Smooth muscle cell of the brain vasculature (primary cell): Measurements from ENCODE around the gene DOK1.
A peak's percentile ranks its signal among the peaks of the same experiment; 100 is the strongest.
"Not testable (repeated sequence)": the region's sequence is repeated elsewhere in the genome, so short reads cannot be mapped to it uniquely, and the experiment has no call there.

Experiments used
- DNase-seq: peaks from one replicate; pipeline ENCODE4 v3.0.0-alpha.2; 2012; ENCODE audit warnings: low read depth, low spot score

Gene DOK1

DNA sequence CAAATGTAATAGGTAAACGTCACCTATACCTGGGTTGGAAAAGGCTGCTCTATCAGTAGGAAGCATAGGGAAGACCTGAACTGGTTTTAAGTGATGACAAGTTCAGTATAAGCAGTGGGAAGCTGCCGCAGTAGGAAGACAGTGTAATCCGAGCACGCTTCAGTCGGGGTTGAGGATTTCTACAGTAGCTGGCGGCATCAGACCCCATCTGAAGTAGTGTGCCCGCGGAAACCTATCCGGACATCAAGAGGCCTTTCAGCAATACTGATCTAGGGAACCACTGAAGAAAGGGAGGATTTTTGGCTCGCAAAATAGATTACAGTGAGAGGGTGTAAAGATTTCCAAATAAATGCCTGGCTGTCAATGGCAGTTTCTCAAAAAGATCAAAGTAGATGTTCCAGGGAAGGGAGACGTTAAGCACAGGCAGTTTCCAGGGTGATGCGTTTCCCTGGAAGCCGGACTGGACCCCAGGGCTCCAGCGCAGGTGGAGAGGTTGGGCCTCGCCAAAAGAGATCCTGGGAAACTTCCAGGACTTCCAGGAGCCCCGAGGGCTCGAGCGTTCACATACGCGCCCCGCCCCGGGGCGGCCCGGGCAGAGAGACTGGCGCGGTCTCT is 6.1 kb upstream of the DOK1 start:
- DNase-seq: no peak

DNA sequence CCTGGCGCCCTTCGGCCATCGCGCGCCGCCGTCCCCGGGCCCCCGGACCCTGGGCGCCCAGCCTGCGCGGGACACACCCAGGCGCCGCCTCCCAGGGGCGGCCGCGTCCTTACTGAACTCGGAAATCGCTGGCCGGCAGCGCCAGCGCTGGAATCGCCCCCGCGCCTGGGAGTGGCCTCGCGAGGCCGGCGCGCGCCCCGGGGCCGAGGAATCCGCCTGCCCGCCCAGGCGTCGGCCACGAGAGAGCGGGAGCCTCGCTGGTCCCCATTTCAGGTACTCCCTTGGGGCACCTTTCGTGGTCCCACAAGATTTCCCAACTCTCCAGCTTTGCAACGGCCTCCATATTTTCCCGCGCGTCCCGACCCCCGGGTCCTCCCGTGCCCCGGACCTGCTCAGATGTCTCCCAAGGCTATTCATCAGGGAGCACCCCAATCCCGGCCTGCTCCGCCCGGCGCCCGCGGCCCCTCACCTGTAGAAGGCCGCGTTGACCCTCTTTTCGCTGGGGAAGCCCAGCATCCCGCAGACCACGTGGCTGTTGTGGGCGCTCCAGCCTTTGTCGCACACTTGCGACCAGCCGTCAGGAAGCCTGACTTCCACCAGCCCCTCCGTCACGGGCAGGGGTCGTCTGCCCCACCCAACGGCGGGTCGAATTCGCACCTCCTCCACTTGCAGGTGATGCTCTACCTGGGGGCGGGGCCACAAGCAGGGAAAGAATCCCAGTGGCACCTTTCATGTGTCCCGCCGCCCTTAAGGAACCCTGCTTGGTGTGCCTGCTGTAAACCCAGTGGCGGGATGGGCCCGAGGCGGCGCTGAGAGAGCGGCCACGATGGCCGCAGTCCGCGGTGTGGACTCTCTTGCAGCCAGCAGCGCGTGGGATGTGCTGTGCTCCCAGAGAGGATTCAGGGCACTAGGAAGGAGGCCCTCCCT is 5.4 kb upstream of the DOK1 start:
- no peak for DNase-seq

DNA sequence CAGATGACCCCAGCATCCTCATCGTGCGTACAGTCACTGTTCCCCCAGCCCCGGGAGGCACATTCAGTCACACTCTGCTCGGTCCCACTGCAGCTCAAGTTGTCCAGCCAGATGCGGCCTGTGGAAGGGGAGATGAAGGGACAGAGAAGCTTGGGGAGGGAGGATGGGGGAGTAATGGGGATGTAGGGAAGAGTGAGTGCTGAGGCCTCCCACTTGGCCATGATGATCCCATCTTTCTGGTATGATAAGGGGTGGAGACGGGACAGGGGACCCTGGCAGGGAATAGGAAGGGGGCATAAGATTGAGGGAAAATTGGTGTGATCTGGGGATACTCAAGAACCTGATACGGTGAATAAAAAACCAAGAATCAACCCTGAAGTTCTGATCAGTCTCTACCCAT is 4.3 kb upstream of the DOK1 start:
- DNase-seq: no peak

DNA sequence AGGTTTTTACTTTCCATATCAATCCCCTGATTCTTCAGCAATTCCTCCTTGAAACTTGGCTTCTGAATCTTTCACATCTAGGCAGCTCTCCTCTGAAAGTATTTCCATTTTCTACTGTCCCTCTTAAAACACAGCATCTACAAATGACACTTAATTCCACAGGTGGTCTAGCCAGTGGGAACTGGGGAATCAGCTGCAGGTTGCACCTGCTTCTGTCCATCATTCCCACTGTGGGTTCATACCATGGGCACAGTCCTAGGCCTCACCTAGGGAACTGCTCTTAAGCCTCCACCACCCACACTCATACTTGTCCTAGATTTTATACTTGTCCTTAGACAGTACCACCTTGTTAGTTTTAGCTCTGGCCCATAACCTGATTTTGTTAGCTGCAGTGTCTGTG is 3.0 kb upstream of the DOK1 start:
- no peak for DNase-seq

DNA sequence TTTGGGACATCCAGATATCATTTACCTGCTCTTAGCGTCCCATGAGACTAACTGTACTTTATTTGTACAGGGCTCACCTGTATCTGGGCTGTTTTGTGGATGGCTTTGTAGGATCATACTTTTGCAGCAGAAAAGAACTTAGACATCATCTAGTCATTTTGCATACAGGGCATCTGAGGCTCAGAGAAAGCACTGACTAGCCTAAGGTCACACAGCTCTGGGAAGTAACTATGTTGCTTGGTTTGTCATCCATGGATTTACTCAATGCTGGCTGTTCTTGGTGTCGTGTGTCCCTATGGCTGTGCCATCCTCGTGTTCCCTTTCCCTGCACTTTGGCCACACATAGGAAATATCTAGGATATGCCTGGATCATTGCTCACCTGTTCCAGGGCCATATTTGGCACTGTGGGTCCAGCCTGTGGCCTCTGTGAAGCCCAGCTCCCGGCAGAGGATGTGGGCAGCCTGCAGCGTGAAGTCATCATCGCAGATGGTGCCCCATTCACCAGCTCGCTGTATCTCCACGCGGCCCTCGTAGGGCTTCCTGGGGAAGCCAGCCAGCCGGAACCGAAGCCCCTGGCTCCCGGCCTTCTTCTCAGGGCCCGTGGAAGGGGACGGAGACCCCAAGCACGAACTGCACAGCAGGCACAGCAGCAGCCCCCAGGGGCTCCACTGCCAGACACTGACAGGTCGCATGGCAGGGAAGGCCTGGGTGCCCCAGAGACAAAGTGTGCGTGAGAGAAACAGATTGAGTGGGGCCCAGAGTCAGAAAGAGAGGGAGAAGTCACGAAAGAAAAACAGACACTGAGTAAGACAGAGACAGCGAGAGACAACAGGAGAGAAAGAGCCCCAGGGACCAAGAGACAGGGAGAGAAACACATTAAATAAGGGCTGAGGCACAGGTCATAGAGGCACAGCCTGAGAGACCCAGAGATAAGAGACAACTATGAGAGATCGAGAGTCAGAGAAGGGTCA is 2.3 kb upstream of the DOK1 start:
- DNase-seq: no peak

DNA sequence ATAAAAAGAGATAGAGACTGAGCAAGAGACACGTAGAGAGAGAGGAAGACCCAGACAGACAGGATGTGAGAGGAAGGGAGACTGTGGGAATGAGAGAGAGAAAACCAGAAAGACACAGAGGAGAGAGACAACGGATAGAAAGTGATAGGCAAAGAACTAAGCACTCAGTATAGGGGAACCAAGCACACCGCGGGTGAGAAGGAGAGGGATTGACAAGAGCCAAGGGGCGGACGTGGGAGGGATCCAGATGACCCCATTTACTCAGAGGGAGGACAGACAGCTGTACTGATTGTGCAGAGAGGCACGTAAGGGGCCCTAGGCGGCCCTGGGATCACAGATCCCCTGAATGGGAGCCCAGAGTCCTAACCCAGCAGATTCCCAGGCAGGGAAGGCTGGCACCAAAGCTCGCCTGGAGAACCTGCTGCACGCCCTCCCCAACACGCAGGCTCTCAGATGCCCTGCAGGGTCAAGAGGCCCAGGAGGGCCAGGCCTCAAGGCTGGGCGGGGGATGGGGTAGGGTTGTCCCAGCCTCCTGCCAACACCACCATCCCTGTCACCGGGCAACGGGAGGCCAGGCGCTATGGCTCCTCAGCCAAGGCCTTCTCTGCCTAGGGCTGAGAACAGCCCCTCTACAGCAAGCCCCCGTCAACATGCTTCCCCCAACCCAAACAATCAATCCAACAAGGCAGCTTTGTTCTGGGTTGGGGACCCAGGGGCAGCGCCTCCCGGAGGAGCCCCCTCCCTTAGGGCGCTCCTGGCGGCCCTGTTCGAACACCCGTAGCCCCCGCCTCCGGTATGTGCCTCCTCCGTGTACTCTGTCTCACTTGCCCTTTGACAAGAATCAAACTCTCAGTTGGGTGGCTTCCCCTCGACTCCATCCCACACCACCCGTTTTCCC is 1.4 kb upstream of the DOK1 start:
- no peak for DNase-seq

DNA sequence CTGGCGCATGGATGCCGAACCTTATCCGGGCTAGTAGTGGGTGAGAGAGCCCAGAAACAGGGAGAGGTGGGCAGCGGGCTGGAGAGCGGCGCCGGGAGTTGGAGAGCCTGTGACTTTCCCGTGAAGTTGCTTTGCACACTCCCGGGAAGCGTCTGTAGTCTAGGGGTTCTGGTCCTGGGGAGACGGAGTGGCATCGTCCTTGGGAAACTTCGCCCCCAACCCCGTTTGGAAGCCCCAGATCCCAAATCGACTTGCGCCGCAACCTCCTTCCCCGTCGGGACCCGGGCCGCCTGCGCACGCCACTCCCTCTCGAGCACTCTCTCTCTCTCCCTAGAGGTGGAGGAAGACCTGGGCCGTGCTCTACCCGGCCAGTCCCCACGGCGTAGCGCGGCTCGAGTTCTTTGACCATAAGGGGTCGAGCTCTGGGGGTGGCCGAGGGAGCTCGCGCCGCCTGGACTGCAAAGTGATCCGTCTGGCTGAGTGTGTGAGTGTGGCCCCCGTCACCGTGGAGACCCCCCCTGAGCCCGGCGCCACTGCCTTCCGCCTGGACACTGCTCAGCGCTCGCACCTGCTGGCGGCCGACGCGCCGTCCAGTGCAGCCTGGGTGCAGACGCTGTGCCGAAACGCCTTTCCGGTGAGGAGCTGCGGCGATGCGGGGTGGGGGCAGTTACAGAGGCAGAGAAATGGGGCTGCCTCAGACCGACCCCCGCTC is 456 bp downstream of the DOK1 start:
- no peak for DNase-seq

DNA sequence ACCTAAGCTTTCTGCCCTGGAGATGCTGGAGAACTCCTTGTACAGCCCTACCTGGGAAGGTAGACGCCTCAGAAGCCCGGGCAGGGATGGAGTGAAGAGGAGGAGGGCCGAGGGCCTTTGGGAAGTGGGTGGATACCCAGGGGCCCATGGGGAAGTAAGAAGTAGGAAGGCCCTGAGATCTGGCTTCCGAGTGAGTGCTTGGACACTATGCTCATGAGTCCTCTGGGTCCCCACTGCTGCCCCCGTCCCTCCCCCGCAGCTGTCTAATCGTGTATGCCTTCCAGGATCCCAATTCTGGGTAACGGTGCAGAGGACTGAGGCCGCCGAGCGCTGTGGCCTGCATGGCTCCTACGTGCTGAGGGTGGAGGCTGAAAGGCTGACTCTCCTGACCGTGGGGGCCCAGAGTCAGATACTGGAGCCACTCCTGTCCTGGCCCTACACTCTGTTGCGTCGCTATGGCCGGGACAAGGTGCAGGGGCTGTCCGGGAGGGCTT is 1.1 kb downstream of the DOK1 start:
- DNase-seq: no peak

DNA sequence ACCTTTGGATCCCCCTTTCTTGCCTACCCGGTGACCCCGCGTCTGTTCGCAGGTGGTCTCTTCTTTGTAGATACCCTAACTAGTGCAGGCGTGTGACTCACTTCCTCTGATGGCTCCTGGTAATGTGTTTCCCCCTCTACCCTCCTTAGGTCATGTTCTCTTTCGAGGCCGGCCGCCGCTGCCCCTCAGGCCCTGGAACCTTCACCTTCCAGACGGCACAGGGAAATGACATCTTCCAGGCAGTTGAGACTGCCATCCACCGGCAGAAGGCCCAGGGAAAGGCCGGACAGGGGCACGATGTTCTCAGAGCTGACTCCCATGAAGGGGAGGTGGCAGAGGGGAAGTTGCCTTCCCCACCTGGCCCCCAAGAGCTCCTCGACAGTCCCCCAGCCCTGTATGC is 1.6 kb downstream of the DOK1 start:
- DNase-seq: no peak

DNA sequence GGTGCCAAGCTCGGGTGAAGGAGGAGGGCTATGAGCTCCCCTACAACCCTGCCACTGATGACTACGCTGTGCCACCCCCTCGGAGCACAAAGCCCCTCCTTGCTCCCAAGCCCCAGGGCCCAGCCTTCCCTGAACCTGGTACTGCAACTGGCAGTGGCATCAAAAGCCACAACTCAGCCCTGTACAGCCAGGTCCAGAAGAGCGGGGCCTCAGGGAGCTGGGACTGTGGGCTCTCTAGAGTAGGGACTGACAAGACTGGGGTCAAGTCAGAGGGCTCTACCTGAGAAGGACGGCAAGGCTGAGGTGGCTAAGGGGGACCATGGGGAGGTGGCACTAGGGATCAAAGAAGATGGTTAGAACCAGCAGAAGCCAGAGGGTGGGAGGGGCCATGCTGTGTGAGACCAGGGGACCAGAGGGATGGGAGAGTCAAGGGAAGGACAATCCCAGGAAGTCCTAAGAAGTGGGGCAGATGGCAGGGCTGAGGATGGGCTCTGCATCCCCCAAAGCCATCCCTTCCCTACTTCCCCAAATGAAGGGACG is 2.4 kb downstream of the DOK1 start:
- no peak for DNase-seq

DNA sequence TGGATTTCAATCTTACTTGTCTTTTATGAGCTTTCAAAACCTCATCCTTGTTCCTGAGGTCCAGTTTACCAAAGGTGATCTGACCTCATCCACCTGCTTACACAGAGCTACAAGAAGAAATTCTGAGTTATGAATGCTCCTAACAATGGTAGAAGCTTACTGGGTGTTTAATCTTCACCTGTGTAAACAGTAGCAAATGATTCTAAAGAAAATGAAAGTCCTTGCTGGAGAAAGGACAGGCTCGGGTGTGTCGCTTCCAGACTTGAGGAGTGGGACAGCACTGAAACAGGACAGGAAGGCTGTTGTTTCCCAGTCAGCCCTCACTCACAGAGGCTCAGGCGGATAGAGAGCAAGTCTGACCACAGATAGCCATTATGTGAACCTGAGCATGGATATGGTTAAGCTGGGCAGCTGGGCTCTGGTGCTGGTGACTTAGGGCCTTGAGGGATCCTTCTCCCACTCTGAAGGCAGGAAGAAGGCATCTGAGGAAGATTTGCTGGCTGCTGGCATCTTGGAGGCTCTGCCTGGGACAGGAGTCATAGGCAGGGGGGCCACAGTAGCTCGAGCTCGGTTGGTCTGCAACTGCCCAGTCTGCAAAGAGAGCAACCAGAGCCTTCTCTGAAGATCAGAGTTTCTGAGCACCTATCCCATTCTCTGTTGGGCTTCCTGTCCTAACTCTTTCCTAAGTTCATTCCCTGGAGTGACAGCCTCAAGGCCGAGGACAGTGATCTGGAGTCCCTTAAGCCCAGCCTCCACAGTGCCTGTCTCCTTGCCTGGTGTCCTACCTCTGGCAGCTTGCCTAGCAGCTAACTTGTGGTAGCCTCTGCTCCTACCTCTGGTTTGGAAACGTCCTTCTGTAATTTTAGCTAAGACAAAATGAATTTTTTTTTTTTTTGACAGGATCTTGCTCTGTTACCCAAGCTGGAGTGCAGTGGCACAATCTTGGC is 4.0 kb downstream of the DOK1 start:
- DNase-seq: no peak

DNA sequence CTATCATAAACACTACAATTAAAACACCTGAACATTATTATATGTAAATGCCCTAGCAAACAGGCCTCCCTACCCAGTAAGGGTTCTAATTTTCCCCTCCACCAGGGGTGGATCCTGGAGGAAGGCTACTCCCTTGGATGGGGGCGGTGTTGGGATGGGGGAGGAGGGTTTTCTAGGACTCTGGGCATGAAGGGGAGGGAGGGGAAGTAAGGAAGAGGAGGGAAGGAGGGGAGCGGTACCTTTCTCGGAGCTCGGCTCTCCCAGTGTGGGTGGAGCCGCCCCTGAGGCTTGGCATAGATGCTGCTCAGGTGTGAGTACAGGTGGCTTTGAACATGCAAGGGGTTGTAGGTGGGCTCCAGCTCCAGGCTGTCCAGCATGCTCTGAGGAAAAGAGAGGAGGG is 5.4 kb downstream of the DOK1 start:
- no peak for DNase-seq

DNA sequence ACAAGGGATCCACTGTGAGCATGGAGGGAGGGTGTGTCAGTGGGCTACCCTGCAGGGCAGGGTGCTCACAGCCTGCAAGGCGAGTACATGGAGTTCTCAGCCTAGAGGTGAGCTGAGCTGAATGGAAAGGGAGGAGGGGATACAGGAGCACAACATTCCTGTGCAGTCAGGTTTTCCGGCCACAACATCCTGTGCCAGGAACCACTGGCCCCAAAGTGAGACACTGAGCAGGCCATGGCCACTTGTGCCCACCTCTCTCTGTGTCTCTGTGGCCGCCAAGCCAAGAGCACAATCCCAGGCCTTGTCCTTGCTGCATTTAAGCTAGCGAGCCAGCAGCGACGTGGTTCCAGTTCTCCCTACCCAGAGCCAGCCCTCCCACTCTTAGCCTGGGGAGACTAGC is 6.1 kb downstream of the DOK1 start:
- no peak for DNase-seq

DNA sequence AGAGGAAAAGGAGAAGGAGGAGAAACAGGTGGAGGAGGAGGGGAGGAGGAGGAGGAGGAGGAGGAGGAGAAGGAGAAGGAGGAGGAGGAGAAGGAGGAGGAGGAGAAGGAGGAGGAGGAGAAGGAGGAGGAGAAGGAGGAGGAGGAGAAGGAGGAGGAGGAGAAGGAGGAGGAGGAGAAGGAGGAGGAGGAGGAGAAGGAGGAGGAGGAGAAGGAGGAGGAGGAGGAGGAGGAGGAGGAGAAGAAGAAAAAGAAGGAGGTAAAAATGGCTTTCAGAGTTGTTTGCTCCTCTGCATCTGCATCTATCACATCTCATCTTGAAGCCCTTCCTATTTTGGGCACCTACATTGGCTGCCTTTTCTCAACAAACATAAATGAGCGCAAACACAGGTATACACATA is 6.5 kb downstream of the DOK1 start:
- DNase-seq: not testable (repeated sequence)

DNA sequence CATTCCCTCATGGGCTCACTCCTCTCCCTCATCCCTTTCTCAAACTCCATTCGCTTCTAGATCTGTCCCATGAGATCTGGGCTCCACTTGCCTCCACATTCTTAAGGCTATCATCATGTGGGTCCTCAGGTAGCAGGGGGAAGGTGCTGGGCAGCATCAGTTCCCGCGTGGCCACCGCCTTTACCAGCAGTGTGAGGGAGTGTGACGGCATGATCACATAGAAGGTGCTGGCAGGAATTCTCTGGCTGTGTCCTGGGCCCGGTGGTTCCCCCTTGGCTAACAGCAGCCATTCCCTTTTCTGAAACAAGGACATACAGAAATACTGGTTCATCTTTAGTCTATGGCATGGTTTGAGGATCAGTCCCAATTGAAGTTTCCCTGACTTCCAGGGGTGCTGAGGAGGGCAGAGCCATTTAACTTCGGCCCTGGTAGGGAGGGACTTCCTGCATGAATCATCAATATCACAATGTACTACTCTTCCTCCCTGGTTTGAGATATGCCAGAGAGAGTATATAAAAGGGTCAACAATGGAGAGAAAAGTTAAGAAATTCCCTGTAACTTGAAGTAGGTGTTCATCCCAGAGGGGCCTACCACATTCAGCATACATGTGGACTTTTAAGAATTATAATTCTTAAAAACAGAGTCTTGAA is 7.7 kb downstream of the DOK1 start:
- DNase-seq: no peak

DNA sequence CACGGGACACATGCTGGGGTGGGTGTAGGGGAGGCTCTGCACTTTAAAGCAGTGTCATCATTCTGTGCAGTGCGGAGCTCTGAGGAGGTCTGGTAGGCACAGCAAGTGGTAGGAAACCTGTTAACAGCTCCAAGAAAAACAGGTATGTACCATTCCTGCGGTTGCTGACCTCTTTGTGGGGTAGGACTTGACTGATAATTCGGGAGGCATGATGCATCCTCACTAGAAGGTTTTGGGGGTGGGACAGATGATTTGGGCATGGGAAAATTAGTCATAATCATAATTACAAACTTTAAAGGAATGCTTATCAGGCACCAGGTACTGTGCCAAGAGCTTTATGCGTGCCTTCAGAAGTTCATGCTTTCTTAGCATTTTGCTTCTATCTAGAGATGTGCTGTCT is 9.7 kb downstream of the DOK1 start:
- no peak for DNase-seq

DNA sequence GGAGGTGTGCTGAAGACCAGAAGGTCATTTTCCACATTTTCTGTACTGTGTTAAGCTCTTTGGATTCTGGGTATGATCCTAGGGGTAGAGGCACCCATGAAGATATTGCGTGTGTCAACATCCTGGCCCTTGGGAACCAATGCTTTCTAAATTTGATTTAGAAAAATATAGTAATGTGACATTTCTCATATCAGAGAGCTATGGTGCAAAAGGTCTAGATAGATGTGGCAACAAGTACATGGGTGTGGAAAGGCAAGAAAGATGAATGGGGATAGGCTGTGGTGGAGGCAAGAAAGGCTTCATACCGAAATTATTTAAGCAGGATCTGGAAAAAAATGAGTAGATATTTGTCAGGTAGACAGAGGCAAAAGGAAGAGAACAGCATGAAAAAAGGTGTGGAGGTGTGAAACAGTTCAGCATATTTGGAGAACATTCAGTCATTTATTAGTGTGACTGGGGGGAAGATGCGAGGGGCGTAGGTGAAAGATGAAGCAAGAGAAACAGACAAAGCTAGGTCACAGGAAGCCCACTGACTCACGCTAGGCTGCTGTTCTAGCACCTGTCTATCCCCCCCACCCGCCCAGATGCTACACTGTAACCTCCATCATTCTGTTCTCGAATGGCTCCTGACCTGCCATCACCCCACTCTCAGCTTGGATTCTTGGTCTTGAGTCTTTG is 11.7 kb downstream of the DOK1 start:
- DNase-seq: no peak

DNA sequence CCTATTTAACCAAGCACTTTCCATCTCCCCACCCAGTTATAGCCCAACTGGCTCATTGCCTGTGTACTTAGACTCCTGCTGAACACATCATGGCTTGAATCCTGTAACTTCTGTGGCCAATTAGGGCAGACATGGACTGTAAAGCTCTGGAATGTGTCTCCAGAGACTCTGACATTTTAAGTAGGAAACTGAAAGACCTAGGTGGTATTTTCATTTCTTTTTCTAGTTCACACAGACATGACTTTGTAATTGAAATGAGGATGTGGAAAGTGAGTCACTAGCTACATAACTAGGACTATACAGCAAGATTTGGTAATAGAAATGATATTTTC is 12.2 kb downstream of the DOK1 start:
- peak; percentile 69 for DNase-seq
